CD14-positive monocyte (primary cell): ENCODE data around the gene TMEM218. TPM values are rescaled to one million over a fixed set of nuclear protein-coding genes. Genes with fewer than 3 reads are reported as not detected.

Experiments used
- DNase-seq, 3 donors: peaks; one replicate each; pipeline ENCODE4 v3.0.0-alpha.2; 2011 to 2022
- H2AFZ ChIP-seq: 2 replicates; pipeline ENCODE4 v1.6.0; 2012; ENCODE audit warnings: mild to moderate bottlenecking, low read depth, low read length, inconsistent platforms; ENCODE audit not compliant: insufficient read depth, poor library complexity, severe bottlenecking
- H3K27ac ChIP-seq, 2 donors: 1 replicate in 1 of 2; 2 replicates in 1 of 2; pipeline ENCODE4 v1.5.1; 2012 to 2013; ENCODE audit warnings: low read length in 2 of 2, control low read depth in 1 of 2, inconsistent platforms in 1 of 2, low read depth in 1 of 2, mild to moderate bottlenecking in 1 of 2
- H3K27me3 ChIP-seq, 2 donors: one replicate each; pipeline versions ENCODE4 v1.6.0 to v1.6.1; 2011 to 2013; ENCODE audit warnings: low read length in 2 of 2; ENCODE audit not compliant: control insufficient read depth in 2 of 2, insufficient read depth in 2 of 2
- H3K36me3 ChIP-seq, 2 donors: replicated peaks in 1 of 2; 1 replicate in 1 of 2; 2 replicates in 1 of 2; pipeline versions ENCODE4 v1.5.1 to v1.6.1; 2012 to 2013; ENCODE audit warnings: low read length in 2 of 2, control low read depth in 1 of 2, inconsistent platforms in 1 of 2, mild to moderate bottlenecking in 1 of 2; ENCODE audit not compliant: insufficient read depth in 2 of 2, control insufficient read depth in 1 of 2
- H3K4me1 ChIP-seq, 2 donors: 1 replicate in 1 of 2; 2 replicates in 1 of 2; pipeline versions ENCODE4 v1.5.1 to v1.6.1; 2012 to 2013; ENCODE audit warnings: low read length in 2 of 2, control low read depth in 1 of 2, inconsistent platforms in 1 of 2, mild to moderate bottlenecking in 1 of 2, moderate library complexity in 1 of 2; ENCODE audit not compliant: insufficient read depth in 2 of 2, control insufficient read depth in 1 of 2
- H3K4me2 ChIP-seq: replicated peaks from 2 replicates; pipeline ENCODE3; 2012; ENCODE audit warnings: low read length, moderate library complexity, mild to moderate bottlenecking; ENCODE audit not compliant: poor library complexity, severe bottlenecking; ENCODE audit errors: extremely low read depth
- H3K4me3 ChIP-seq, 3 experiments: fragments of 200-600 bp in 1 of 3; sonication (generic) in 1 of 3; replicated peaks in 1 of 3; 1 replicate in 2 of 3; 2 replicates in 1 of 3; pipeline ENCODE4 v1.5.1; 2011 to 2013; ENCODE audit warnings: low read length in 3 of 3, mild to moderate bottlenecking in 3 of 3, control low read depth in 2 of 3, low read depth in 2 of 3, inconsistent platforms in 1 of 3, moderate library complexity in 1 of 3
- H3K79me2 ChIP-seq: 2 replicates; pipeline ENCODE4 v1.6.0; 2012; ENCODE audit warnings: mild to moderate bottlenecking, control low read depth, inconsistent platforms, low read length, moderate library complexity; ENCODE audit not compliant: insufficient read depth
- H3K9ac ChIP-seq: 2 replicates; pipeline ENCODE4 v1.6.0; 2017; ENCODE audit warnings: low read length, mild to moderate bottlenecking; ENCODE audit not compliant: insufficient read depth, poor library complexity, severe bottlenecking
- H3K9me3 ChIP-seq, 2 donors: replicated peaks in 1 of 2; 1 replicate in 1 of 2; 2 replicates in 1 of 2; pipeline versions ENCODE4 v1.5.1 to v1.6.1; 2012 to 2013; ENCODE audit warnings: low read length in 2 of 2, control low read depth in 1 of 2; ENCODE audit not compliant: control insufficient read depth in 1 of 2, insufficient read depth in 1 of 2
- H4K20me1 ChIP-seq: 2 replicates; pipeline ENCODE4 v1.6.0; 2012; ENCODE audit warnings: mild to moderate bottlenecking, low read length, control low read depth, moderate library complexity; ENCODE audit not compliant: insufficient read depth
- H3K27ac Mint-ChIP-seq, 7 donors: one replicate each; pipeline ENCODE4 v1.8.0; 2020; ENCODE audit warnings: mild to moderate bottlenecking in 7 of 7, mixed read lengths in 7 of 7, moderate library complexity in 6 of 7, inconsistent platforms in 2 of 7
- H3K27me3 Mint-ChIP-seq, 3 donors: one replicate each; pipeline ENCODE4 v1.8.0; 2021 to 2022; ENCODE audit warnings: low read depth in 3 of 3, mild to moderate bottlenecking in 3 of 3, mixed read lengths in 3 of 3, moderate library complexity in 3 of 3, inconsistent platforms in 1 of 3
- H3K36me3 Mint-ChIP-seq, 2 donors: one replicate each; pipeline ENCODE4 v1.8.0; 2020; ENCODE audit warnings: mixed read lengths in 2 of 2, inconsistent platforms in 1 of 2, mild to moderate bottlenecking in 1 of 2
- H3K4me1 Mint-ChIP-seq: one replicate; pipeline ENCODE4 v1.8.0; 2020; ENCODE audit warnings: mild to moderate bottlenecking, mixed read lengths
- H3K4me3 Mint-ChIP-seq, 2 donors: one replicate each; pipeline ENCODE4 v1.8.0; 2020; ENCODE audit warnings: mild to moderate bottlenecking in 2 of 2, mixed read lengths in 2 of 2, moderate library complexity in 1 of 2
- H3K9me3 Mint-ChIP-seq, 7 donors: one replicate each; pipeline ENCODE4 v1.8.0; 2020 to 2022; ENCODE audit warnings: mixed read lengths in 7 of 7, mild to moderate bottlenecking in 6 of 7, moderate library complexity in 6 of 7, inconsistent platforms in 2 of 7
- WGBS: methylation state at CpG from one replicate; pipeline ENCODE4 v1.1.5; 2013; ENCODE audit warnings: missing lambda C conversion rate; ENCODE audit not compliant: insufficient coverage; 5-methylcytosine and 5-hydroxymethylcytosine counted together
- intact Hi-C, 2 donors: fragments of 100-400 bp; cut with micrococcal nuclease; formaldehyde crosslinking; loops; one replicate each; pipeline versions ENCODE4 v1.15.0 to v1.15.1; 2023
- polyA plus RNA-seq, 3 donors: library from polyadenylated mRNA; depleted of rRNA in 1 of 3; unstranded in 2 of 3; stranded (reverse) in 1 of 3; fragments of 300-500 nt in 2 of 3; fragments of >200 nt in 1 of 3; fragmentation: Illumina TruSeq in 2 of 3; gene quantifications; 1 replicate in 2 of 3; 2 replicates in 1 of 3; pipeline ENCODE4 v1.2.3, GENCODE V29; 2012 to 2021
- TF ChIP-seq, protein P1 (sequence below): fragments of 200-600 bp; IDR thresholded peaks from one replicate; pipeline ENCODE4 v1.8.0; 2022; ENCODE audit warnings: antibody characterized with exemption, mild to moderate bottlenecking

TMEM218 gene
- polyA plus RNA-seq, 3 donors = 40.3 to 57.7 (median 55.7) TPM

DNA sequence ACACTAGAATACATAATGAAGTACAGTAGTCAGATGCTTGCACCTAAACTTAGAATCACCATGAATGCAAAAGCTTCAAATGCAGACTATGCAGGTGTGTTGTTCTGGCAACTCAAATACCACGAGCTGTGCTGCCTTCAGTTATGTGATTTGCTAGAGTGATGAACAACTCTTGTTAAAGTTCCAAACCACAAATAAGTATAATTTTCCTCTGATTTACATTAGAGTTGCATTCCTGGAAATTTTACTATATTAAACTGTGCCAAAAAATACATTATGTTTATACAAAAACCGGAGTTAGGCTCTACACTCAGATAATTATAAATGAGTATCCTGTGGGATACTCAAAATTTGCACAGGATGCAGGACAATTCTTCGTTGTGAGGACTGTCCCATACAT lies 3.0 kb downstream of the TMEM218 start:
- Mint-ChIP-seq H3K4me3 (no peak overlapping the region), H3K27ac (no peak overlapping the region), H3K4me1 (peaks cover 29% of the 10 kb centered on the region), H3K36me3 (peaks cover 15% of the 10 kb centered on the region in 2 donors), H3K9me3 (peaks cover 0 to 3% (median 0%) of the 10 kb centered on the region in 7 donors), H3K27me3 (peaks cover 0 to 3% (median 0%) of the 10 kb centered on the region in 3 donors)
- TF ChIP-seq, protein P1, sequence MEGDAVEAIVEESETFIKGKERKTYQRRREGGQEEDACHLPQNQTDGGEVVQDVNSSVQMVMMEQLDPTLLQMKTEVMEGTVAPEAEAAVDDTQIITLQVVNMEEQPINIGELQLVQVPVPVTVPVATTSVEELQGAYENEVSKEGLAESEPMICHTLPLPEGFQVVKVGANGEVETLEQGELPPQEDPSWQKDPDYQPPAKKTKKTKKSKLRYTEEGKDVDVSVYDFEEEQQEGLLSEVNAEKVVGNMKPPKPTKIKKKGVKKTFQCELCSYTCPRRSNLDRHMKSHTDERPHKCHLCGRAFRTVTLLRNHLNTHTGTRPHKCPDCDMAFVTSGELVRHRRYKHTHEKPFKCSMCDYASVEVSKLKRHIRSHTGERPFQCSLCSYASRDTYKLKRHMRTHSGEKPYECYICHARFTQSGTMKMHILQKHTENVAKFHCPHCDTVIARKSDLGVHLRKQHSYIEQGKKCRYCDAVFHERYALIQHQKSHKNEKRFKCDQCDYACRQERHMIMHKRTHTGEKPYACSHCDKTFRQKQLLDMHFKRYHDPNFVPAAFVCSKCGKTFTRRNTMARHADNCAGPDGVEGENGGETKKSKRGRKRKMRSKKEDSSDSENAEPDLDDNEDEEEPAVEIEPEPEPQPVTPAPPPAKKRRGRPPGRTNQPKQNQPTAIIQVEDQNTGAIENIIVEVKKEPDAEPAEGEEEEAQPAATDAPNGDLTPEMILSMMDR = no peak
- H3K9ac ChIP-seq = no peak overlapping the region
- 80% methylated on average over 1 of the region's 3 CpGs for WGBS
- H3K9me3 ChIP-seq = no peaks in the 10 kb centered on the region
- no peak overlapping the region for H3K27ac ChIP-seq
- no peak for DNase-seq
- H3K4me3 ChIP-seq = no peak overlapping the region
- no peak overlapping the region for H2AFZ ChIP-seq
- H3K79me2 ChIP-seq = peaks cover 23% of the 10 kb centered on the region
- H3K4me2 ChIP-seq = no peak overlapping the region
- intact Hi-C loops = no loop called here
- H3K4me1 ChIP-seq = peaks cover 17 to 19% of the 10 kb centered on the region in 2 donors
- peaks cover 0 to 7% of the 10 kb centered on the region in 2 donors for H3K36me3 ChIP-seq
- no peaks in the 10 kb centered on the region for H3K27me3 ChIP-seq
- no peaks in the 10 kb centered on the region for H4K20me1 ChIP-seq

DNA sequence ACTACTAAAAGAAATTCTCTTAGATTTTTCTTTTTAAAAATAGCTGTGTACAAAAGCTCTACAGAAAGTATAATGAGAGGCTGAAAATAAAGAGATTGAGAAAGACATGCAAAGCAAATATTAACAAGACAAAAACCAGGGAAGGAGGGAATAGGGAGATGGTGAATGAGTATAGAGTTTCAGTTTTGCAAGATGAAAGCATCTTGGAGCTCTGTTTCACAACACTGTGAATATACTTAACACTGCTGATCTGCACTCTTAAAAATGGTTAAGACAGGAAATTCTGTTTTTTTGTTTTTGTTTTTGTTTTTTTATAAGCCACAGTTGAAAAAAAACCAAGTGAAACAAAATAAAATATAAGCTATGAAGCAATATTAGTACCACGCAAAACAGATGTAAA lies 5.5 kb downstream of the TMEM218 start:
- no peak overlapping the region for H3K27ac ChIP-seq
- no peaks in the 10 kb centered on the region for H4K20me1 ChIP-seq
- no peaks in the 10 kb centered on the region for H3K27me3 Mint-ChIP-seq
- TF ChIP-seq, protein P1 = no peak
- H3K27ac Mint-ChIP-seq = peak overlapping the region in 1 of 7 donors; percentile 75
- H3K79me2 ChIP-seq = peaks cover 23% of the 10 kb centered on the region
- no peak overlapping the region for H2AFZ ChIP-seq
- H3K9ac ChIP-seq = no peak overlapping the region
- no peak overlapping the region for H3K4me2 ChIP-seq
- WGBS = no CpG with 5 or more reads among the region's 1 CpG
- no peak overlapping the region for H3K4me3 ChIP-seq
- peaks cover 13 to 19% of the 10 kb centered on the region in 2 donors for H3K4me1 ChIP-seq
- H3K4me1 Mint-ChIP-seq = peaks cover 28% of the 10 kb centered on the region
- peak overlapping the region in 1 of 2 donors; percentile 33 for H3K4me3 Mint-ChIP-seq
- peaks cover 28 to 29% of the 10 kb centered on the region in 2 donors for H3K36me3 Mint-ChIP-seq
- no peak for DNase-seq
- no peaks in the 10 kb centered on the region for H3K9me3 ChIP-seq
- H3K9me3 Mint-ChIP-seq = no peaks in the 10 kb centered on the region
- intact Hi-C loops = no loop called here
- no peaks in the 10 kb centered on the region for H3K27me3 ChIP-seq
- peaks cover 1 to 21% of the 10 kb centered on the region in 2 donors for H3K36me3 ChIP-seq
